ENCODE measurements around the gene RFX1.
"Not testable (repeated sequence)": the region's sequence is repeated elsewhere in the genome, so short reads cannot be mapped to it uniquely, and the experiment has no call there.

Gene RFX1

DNA sequence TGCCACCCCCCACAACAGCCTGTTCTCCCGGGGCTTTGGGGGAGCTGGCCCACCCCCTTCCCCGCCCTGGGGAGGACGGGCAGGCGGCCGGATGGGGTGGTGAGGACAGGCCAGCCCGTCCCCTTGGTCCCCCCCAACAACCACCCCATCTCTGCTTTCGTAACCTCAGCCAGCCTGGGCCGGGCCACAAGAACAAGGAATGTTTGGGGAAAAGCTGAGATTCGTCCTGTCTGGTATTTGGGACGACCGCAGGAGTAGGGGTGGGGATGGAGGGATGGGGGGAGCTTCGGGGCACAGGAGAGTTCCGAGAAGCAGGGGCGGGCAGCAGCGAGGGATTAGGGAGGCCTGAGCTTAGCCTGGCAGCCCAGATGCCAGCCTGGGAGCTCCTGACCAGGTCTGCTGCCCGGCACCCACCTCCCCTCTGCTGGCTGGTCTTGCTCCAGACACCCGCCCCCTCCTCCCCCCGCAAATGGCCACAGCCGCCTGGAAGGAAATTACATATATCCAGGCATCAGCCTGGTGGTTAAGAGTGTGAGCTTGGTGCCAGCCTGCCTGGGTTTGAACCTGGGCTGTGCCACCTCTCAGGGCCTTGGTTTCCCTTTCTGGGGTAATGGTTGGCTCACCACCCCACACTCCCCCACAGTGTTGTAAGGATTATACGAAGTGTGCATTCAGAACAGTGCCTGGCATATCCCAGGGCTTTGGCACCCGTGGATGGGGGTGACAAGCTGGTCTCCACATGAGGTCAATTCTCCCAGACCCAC lies 67.6 kb downstream of the RFX1 start, which contains the start of gene PODNL1:
PODNL1 (minus strand) TSS at position 117 of the 764 bp plus-strand sequence. CDS start 236 bp downstream, outside the sequence.
- H3K4me3 ChIP-seq (ENCODE audit: low read depth, low read length): no peak within 1 kb of the TSS

DNA sequence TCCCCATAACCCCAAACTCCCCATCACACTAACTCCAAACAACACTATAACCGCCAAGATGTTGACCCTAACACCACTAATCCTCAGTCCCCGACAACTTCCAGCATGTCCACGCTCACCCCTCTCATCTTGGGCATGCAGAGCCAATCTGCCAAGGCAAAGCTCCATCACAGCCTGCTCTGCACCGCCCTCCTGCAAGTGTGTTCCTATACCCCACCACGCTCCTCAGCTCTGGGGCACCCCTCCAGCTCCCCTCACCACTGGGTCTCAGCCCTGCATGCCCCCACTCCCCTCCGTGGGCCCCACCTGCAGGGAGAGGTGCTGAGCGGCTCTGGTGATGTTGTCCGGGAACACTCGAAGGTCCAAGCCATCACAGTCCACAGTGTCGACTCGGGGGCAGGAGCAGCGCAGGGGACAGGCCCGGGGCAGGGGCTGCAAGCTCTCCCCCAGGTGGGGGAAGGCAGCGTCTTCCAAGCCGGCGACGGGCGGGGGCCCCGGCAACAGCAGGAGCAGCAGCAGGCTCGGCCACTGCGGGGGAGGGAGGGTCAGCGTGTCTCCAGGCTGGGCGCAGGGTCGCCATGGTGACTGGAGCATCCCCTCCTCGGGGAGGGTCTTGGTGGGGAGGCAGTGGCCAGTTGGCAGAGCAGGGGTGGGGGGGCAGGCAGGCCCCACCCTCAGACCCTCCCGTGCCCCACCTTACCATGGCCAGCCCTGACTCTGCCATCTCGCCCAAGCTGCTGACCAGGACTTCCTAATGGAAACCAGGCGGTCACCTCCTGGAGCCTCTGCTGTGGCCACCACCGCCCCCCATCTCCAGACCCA lies 68.4 kb downstream of the RFX1 start:
- H3K4me3 ChIP-seq (ENCODE audit: low read depth, low read length): no peak overlapping the region

DNA sequence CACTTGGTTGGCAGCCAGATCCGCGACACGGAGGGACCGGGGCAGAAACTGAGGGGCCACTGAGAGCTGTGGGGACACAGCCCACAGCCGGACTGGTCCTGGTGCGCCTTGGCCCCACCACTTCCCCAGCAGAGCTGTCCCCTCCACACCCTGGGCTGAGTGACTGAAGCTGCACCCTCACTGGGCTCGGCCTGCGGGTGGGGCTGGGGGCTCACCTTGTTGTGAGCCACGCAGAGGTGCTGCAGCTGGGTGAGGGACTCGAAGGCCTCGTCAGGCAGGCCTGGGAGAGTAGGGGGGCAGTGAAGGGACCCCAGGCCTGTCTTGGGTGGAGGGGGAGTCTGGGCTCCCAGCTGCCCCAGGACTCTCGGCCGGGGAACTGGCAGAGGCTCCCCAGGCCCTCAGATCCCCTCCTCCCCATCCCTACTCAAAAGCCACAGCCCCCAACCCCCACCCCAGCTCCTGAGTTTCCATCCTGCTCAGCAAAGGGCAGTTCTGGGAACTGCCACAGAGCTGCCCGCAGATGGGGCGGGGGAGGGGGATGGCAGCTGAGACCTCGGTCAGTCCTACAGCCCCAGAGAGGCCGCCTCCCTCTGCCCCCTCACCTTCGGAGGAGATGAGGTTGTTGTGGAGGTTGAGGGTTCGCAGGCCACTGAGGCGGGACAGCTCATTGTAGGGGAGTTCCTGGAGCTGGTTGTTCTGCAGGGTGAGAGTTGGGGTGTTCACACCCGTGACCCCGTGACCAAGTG lies 70.2 kb downstream of the RFX1 start:
- H3K4me3 ChIP-seq (ENCODE audit: low read depth, low read length): no peak overlapping the region

DNA sequence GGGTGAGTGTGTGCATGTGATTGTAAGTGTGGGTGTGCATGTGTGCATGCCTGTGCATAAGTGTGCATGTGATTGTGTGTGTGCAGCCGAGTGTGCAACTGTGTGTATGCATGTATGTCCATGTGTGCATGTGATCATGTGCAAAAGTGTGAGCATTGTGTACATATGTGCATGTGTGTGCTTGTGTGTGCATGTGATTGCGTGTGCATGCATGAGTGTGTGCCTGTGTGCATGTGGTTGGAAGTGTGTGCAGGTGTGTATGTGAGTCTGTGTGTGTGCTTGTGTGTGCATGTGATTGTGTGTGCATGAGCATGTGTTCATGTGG lies 71.4 kb downstream of the RFX1 start:
- no peak overlapping the region for H3K4me3 ChIP-seq (ENCODE audit: low read depth, low read length)

DNA sequence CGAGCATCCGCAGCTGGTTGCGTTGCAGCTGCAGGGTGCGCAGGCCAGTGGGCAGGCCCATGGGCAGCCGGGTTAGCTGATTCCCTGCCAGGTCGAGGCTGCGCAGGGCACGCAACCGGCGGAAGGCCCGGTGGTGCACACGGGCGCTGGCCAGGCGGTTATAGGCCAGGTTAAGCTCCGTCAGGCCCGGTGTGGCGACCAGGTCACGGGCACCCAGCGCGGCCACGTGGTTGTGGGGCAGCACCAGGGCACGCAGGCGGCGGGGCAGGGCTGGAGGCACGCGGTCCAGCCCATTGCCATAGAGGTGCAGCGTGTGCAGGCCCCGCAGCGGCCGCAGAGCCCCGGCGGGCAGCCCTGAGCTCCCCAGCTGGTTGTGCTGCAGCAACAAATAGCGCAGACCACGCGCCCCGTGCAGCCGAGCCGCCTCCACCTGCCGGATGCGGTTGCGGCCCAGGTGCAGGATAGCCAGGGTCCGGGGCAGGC lies 73.2 kb downstream of the RFX1 start:
- no peak overlapping the region for H3K4me3 ChIP-seq (ENCODE audit: low read depth, low read length)

DNA sequence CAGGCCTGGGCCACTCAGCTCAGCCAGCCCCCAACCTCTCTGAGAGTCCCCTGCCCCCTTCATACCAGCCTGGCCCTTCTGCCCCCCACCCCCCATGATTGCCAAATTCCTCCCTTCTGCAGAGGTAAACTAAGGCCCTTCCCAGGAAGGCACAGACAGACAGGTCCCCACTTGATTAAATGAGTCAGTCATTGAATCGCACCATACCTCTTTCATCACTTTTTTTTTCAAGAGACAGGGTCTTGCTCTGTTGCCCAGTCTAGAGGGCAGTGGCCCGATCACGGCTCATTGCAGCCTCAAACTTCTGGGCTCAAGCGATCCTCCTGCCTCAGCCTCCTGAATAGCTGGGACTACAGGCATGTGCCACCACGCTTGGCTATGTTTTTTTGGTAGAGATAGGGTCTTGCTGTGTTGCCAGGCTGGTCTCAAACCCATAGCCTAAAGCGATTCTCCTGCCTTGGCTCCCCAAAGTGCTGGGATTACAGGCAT lies 73.9 kb downstream of the RFX1 start:
- no peak overlapping the region for H3K4me3 ChIP-seq (ENCODE audit: low read depth, low read length)

DNA sequence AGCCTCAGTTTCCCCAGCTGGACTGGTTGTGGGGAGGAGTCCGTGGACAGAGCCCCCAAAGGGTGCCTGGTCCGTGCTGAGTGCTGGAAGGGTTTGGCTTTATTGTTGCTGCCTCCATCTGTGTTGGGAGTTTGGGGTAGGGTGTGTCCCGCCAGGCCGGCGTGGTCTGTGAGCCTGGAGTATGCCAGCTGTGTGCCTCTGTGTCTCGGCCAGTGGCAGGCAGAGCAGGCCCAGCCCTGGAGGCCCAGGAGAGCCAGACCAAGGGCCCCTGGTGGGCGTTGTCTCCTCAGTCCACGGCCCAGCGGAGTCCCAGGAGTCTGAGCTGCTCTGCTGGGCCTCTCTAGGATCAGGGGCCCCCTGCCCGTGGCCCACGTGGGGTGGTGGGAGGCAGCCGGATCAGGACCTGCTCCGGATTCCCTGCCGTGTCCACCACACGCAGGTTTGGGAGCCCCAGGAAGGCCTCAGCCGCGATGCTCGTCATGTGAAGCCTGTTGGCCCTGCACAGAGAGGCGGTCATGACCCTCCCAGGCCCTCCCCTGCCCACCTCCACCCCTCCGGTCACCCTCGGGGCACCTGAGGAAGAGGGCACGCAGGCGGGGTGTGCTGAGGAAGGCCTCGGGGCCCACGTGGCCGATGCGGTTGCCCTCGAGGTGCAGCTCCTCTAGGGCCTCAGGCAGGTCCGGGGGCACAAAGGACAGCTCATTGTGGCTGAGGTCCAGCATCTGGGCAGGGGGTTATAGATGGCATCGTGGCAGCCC lies 74.5 kb downstream of the RFX1 start:
- H3K4me3 ChIP-seq (ENCODE audit: low read depth, low read length): no peak overlapping the region

DNA sequence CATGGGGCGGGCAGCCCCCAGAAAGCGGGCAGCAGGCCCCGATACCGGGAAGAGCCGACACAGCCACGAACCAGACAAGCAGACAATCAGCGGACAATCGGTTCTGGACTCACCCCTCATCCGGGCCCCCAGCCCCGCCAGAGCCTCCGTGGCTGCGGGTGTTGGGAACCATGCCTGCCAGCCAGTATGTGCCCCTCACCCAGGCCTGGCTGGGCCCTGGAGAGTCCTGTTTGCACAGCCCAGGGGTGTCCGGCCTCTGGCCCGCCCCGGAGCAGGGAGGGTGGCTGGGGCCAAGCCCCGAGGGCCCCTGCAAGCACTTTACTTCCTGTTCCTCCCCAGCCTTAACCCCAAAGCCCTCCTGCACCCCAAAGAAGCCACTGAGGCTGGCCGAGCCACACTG lies 75.7 kb downstream of the RFX1 start:
- H3K4me3 ChIP-seq (ENCODE audit: low read depth, low read length): no peak overlapping the region

DNA sequence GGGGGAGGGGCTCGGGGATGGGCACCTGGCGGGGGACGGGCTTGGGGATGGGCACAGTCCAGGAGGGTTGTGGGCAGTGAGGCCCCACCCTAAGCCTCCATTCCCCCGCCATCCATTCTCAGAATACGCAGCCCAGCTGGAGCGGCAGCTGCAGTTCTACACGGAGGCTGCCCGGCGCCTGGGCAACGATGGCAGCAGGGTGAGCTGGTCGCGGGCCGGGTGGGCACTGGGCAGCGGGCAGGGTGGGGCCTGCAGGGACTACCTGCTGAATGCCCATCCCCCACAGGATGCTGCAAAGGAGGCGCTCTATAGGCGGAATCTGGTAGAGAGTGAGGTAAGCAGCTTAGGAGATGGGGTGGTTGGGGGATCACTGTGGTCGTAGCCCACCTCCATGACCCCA lies 76.2 kb downstream of the RFX1 start:
- no peak overlapping the region for H3K4me3 ChIP-seq (ENCODE audit: low read depth, low read length)

DNA sequence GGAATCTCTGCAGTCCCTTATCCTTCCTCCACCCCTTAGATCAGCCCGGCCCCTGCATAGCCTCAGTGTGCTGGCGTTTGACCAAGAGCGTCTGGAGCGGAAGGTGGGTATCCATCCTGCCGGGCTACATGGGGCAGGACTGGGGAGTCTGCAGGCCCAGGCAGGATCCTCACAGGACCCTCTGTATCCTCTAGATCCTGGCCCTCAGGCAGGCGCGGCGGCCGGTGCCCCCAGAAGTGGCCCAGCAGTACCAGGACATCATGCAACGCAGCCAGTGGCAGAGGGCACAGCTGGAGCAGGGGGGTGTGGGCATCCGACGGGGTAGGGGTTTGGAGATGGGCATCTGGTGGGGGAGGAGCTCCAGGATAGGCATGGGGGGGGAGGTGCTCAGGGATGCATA lies 76.8 kb downstream of the RFX1 start:
- H3K4me3 ChIP-seq (ENCODE audit: low read depth, low read length): no peak overlapping the region

DNA sequence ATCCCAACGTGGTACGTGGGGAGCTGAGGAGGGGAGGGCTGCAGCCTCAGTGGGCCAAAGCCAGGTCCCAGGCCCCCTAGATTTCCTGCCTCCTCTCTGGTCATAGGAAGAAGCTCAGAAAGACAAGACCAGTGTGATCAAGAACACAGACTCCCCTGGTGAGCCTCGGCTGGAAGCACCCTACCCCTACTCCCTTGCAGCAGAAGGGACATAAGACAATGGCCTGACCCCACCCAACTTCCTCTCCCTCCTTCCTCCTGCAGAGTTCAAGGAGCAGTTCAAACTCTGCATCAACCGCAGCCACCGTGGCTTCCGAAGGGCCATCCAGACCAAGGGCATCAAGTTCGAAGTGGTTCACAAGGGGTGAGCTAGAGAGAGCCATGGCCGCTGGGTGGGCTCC lies 79.4 kb downstream of the RFX1 start:
- no peak overlapping the region for H3K4me3 ChIP-seq (ENCODE audit: low read depth, low read length)

DNA sequence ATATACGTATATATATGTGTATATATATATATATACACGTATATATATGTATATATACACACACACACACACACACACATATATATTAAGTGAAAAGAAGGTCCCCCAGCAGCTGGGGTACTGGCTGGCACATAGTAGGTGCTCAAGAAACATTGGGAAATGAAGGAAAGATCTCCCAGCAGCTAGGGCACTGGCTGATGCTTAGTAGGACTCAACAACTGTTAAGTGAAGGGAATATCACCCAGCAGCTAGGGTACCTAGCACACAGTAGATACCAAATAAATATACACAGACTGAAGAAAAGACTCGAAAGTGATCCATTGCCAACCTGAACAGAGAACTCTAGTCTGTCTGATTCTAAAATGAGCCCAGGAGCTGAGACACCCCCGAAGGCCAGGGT lies 80.1 kb downstream of the RFX1 start:
- no peak overlapping the region for H3K4me3 ChIP-seq (ENCODE audit: low read depth, low read length)

DNA sequence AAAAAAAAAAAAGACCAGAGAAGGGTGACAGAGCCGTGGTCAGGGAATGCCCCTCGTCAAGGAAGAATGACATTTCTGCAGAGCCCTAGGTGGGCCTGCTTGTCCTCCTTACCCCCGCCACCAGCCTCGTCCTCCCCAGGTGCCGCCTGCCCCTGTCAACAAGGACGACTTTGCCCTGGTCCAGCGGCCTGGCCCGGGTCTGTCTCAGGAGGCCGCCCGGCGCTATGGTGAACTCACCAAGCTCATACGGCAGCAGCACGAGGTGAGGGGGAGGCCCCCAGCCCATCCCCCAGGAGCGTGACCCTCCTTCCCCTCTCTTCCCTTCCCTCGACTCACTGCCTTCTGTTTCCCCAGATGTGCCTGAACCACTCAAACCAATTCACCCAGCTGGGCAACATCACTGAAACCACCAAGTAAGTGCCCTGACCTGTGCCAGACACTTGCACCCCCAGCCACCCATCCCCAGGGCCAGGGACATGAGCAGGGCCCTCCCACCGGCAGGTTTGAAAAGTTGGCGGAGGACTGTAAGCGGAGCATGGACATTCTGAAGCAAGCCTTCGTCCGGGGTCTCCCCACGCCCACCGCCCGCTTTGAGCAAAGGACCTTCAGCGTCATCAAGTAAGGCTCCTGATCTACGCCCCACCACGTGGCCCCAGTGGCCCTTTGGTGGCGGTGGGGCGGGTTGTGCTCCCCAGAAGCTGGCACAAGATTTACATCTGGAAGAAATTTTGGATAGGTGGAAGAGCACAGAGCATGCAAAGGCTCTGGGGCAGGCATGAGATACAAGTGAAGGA lies 82.7 kb downstream of the RFX1 start:
- H3K4me3 ChIP-seq (ENCODE audit: low read depth, low read length): no peak overlapping the region

DNA sequence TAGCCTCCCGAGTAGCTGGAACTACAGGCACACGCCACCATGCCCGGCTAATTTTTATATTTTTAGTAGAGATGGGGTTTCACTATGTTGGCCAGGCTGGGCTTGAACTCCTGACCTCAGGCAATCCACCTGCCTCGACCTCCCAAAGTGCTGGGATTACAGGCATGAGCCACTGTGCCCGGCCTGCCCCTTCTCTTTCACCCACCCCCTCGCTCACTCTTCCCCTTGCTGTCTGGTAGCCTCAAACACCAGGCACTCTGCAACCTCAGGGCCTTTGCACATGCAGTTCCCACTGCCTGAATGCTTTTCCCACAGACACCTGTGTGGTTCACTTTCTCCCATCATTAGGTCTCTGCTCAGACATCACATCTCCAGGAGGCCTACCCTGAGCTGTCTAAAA lies 84.0 kb downstream of the RFX1 start:
- H3K4me3 ChIP-seq (ENCODE audit: low read depth, low read length): not testable (repeated sequence)

DNA sequence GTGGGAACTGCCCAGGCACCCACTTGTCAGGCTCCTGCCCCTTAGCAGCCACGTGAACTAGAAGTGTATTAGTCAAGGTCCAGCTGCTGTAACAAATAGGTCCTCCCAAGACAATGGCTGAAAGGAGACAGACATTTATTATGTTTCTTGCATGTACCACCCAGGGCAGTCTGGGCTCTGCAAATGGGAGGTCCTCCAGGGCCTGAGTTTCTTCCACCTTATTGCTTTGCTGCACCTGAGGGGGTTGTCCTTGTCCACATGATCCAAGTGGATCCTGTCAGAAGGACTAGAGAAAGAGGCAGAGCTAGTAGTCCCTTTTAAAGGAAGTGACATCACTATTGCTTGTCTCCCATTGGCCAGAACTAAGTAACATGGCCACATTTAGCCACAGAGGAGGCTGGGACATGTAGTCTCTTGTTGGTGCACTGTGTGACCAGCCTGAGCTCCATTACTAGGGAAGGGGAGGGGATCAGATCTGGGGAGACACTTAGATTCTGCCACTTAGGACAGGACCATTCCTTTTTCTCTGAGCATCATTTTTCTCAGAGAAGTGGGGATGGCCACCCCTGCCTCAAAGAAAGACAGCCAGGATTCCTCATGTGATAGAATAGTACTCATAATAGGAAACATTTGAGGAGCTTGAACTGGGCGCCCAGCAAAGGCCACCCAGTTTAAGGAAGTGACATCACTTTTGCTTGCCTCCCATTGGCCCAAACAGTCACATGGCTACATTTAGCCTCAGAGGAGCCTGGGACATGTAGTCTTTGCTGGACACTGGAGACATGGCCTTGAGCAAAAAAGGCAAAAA lies 85.0 kb downstream of the RFX1 start:
- H3K4me3 ChIP-seq (ENCODE audit: low read depth, low read length): no peak overlapping the region

DNA sequence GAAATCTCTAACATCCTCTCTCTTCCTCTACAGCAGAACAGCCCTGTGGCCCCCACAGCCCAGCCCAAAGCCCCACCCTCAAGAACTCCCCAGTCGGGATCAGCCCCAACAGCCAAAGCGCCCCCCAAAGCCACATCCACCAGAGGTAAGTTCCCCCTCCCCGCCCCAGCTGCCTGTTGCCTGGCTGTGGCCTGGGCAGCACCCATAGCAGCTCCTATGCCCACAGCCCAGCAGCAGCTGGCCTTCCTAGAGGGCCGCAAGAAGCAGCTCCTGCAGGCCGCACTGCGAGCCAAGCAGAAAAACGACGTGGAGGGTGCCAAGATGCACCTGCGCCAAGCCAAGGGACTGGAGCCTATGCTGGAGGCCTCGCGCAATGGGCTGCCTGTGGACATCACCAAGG lies 85.6 kb downstream of the RFX1 start:
- H3K4me3 ChIP-seq (ENCODE audit: low read depth, low read length): no peak overlapping the region

DNA sequence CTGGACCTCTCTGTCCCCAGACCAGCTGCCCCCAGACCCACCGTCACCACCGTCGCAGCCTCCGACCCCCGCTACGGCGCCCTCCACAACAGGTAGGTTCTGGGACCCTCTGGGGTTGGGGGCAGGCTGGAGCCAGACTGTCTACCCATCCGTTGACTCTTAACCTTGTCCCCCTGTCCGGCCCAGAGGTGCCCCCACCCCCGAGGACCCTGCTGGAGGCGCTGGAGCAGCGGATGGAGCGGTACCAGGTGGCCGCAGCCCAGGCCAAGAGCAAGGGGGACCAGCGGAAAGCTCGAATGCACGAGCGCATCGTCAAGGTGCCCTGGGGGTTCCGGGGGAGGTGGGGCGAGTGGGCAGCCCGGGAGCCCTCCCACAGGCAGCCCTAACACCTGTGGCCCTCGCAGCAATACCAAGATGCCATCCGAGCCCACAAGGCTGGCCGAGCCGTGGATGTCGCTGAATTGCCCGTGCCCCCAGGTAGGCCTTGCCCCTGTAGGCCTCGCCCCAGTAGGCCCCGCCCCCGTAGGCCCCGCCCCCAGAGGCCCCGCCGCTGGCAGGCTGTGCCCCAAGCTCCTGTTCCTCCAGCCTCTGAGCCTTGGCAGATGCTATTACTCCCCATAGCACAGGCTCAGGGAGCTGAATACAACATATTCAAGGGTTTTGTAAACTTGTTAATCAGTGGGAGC lies 87.3 kb downstream of the RFX1 start:
- H3K4me3 ChIP-seq (ENCODE audit: low read depth, low read length): no peak overlapping the region

DNA sequence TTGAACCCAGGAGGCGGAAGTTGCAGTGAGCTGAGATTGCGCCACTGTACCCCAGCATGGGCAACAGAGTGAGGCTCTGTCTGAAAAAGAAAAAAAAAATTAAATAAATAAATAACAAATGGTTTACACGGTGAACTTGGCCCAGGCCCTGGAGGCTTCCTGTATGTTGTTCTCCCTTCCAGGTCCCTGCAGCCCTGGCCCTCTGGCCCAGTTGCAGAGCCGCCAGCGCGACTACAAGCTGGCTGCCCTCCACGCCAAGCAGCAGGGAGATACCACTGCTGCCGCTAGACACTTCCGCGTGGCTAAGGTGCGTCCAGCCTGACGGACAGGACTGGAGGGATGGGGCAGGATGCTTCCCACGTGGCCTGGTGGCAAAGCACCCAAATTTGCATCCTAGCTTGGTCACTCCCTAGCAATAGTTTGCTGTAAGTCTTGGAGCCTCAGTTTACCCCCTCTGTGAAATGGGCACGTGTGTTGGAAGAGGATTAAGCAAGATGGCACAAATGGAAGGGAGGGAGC lies 88.2 kb downstream of the RFX1 start:
- no peak overlapping the region for H3K4me3 ChIP-seq (ENCODE audit: low read depth, low read length)

Measured in iPS-11a (cell line).